IMR-90 (cell line): Measurements from ENCODE around the gene PMM2.

Experiments used
- CEBPB ChIP-seq: IDR thresholded peaks from 2 replicates; pipeline ENCODE4 v1.6.1; 2012; ENCODE audit warnings: low read depth, low read length, improper control_type of control experiment
- CHD1 ChIP-seq: IDR thresholded peaks from 2 replicates; pipeline ENCODE4 v1.6.1; 2012; ENCODE audit warnings: low read depth, low read length, improper control_type of control experiment
- CTCF ChIP-seq: conservative IDR thresholded peaks from 2 replicates; pipeline ENCODE4 v1.5.1; 2012; ENCODE audit warnings: mild to moderate bottlenecking, low read depth, low read length, improper control_type of control experiment
- FOS ChIP-seq: fragments of 150-350 bp; IDR thresholded peaks from 2 replicates; pipeline ENCODE4 v1.6.1; 2016; ENCODE audit warnings: low read depth, low read length
- MXI1 ChIP-seq: IDR thresholded peaks from 2 replicates; pipeline ENCODE4 v1.6.1; 2012; ENCODE audit warnings: low read depth, mild to moderate bottlenecking, low read length, moderate library complexity, borderline replicate concordance
- POLR2A ChIP-seq: IDR thresholded peaks from 2 replicates; pipeline ENCODE4 v1.6.1; 2012; ENCODE audit warnings: mild to moderate bottlenecking, low read depth, low read length
- RAD21 ChIP-seq: IDR thresholded peaks from 2 replicates; pipeline ENCODE4 v1.6.1; 2012; ENCODE audit warnings: low read length, improper control_type of control experiment
- RFX5 ChIP-seq: IDR thresholded peaks from 2 replicates; pipeline ENCODE4 v1.8.0; 2012; ENCODE audit warnings: low read depth, mild to moderate bottlenecking, low read length, moderate library complexity
- TF ChIP-seq, protein P1 (sequence below): fragments of 150-350 bp; IDR thresholded peaks from 2 replicates; pipeline ENCODE4 v1.6.1; 2016; ENCODE audit warnings: low read depth, mild to moderate bottlenecking, low read length, moderate library complexity, borderline replicate concordance
- TF ChIP-seq, protein P2 (sequence below): fragments of 150-350 bp; IDR thresholded peaks from 2 replicates; pipeline ENCODE4 v1.6.1; 2017; ENCODE audit warnings: mild to moderate bottlenecking, antibody characterized with exemption, low read length, low read depth

DNA sequence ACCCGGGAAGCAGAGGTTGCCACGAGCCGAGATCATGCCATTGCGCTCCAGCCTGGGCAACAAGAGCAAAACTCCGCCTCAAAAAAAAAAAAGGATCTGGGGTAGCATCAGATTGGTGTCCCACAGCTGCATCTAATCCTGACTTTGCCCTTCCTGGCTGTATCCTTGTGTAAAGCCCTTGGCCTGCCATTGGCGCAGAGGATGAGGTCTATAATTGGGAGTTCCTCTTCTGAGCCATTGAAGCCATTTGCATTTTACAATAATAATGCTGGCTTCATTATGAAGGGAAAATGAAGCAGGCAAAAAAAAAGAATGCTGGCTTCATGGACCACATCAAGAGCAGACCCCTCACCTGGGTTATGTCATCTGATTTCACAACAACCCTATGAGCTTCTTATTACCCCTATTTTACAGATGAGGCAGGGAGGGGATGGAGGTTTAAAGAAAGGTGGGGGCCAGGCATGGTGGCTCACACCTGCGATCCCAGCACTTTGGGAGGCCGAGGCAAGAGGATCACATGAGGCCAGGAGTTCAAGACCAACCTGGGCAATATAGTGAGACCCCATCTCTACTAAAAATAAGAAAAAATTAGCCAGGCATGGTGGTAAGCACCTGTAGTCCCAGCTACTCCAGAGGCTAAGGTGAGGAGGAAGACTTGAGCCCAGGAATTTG, 83.3 kb downstream of the PMM2 start:
- TF ChIP-seq, protein P1, sequence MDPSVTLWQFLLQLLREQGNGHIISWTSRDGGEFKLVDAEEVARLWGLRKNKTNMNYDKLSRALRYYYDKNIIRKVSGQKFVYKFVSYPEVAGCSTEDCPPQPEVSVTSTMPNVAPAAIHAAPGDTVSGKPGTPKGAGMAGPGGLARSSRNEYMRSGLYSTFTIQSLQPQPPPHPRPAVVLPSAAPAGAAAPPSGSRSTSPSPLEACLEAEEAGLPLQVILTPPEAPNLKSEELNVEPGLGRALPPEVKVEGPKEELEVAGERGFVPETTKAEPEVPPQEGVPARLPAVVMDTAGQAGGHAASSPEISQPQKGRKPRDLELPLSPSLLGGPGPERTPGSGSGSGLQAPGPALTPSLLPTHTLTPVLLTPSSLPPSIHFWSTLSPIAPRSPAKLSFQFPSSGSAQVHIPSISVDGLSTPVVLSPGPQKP: no peak
- TF ChIP-seq CTCF (no peak), POLR2A (no peak), CHD1 (no peak), FOS (no peak), RAD21 (no peak), CEBPB (0 out of 2 replicates have a peak, but pooled peaks have one; percentile 11), RFX5 (no peak), MXI1 (no peak)
- TF ChIP-seq, protein P2, sequence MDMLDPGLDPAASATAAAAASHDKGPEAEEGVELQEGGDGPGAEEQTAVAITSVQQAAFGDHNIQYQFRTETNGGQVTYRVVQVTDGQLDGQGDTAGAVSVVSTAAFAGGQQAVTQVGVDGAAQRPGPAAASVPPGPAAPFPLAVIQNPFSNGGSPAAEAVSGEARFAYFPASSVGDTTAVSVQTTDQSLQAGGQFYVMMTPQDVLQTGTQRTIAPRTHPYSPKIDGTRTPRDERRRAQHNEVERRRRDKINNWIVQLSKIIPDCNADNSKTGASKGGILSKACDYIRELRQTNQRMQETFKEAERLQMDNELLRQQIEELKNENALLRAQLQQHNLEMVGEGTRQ: no peak
